22Rv1 (cell line): ENCODE measurements around the gene SPATA13.

Source experiments
- H3K27ac ChIP-seq: fragments of 450-650 bp; 2 replicates; pipeline ENCODE4 v1.5.1; 2017
- ZFX ChIP-seq: fragments of 450-650 bp; IDR thresholded peaks from 2 replicates; pipeline ENCODE4 v1.6.1; 2017; ENCODE audit warnings: antibody characterized with exemption, borderline replicate concordance
- TF ChIP-seq, protein P1 (sequence below): fragments of 450-650 bp; IDR thresholded peaks from 2 replicates; pipeline ENCODE4 v1.5.1; 2017; ENCODE audit warnings: mild to moderate bottlenecking

SPATA13 gene

DNA sequence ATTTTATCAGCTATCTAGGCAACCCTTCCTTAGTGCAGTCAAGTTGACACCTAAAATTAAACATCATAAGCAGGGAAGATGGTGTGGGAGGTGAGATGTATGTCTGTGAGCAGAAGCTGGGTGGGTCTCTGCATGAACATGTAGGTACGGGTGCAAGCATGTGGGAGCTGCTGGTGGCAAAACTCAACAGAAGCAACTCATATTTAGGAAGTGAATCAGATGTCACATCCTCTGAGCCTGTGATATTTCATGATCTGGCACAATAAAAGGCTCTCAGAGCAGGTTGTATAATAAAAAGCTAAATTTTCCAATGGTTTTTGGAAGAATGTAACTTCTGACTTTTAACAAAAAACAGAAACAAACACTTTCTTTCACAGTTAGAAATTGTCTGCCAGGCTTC, 193.2 kb downstream of the SPATA13 start:
- TF ChIP-seq, protein P1, sequence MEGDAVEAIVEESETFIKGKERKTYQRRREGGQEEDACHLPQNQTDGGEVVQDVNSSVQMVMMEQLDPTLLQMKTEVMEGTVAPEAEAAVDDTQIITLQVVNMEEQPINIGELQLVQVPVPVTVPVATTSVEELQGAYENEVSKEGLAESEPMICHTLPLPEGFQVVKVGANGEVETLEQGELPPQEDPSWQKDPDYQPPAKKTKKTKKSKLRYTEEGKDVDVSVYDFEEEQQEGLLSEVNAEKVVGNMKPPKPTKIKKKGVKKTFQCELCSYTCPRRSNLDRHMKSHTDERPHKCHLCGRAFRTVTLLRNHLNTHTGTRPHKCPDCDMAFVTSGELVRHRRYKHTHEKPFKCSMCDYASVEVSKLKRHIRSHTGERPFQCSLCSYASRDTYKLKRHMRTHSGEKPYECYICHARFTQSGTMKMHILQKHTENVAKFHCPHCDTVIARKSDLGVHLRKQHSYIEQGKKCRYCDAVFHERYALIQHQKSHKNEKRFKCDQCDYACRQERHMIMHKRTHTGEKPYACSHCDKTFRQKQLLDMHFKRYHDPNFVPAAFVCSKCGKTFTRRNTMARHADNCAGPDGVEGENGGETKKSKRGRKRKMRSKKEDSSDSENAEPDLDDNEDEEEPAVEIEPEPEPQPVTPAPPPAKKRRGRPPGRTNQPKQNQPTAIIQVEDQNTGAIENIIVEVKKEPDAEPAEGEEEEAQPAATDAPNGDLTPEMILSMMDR, result no peak

DNA sequence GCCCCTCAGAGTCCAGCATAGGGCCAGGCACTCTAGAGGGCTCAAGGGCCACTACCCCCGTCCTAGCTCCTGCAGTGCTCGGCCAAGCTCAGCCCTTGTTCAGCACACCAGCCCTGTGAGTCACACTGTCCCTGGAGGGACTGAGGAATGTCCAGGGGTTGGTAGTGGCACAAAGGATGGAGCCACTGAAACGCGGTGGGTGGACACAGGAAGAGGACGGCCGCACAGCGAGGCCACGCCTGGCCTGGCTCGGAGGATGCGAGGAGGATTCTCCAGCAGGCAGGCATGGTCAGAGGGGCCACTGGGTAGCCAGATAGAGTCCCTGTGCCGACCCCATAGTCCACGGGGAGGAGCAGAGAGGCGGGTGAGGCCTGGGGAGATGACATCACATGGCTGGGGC, 194.6 kb downstream of the SPATA13 start:
- TF ChIP-seq ZFX, result no peak
- TF ChIP-seq, protein P1, result no peak

More for the DNA sequence above, 193.2 kb downstream of the SPATA13 start:
- H3K27ac ChIP-seq, result no peak overlapping the region

DNA sequence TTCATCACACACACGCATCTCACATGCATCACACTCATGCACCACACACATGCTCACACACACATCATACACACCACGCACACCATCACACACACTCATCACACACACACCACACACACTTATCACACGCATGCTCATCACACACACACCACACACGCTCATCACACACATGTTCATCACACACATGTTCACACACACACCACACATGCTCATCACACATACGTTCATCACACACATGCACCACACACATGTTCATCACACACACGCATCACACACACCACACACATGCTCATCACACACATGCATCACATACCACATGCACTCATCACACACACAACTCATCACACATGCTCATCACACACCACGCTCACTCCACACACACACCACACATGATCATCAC, 195.8 kb downstream of the SPATA13 start:
- TF ChIP-seq, protein P1, result no peak
- TF ChIP-seq ZFX, result no peak

More for the DNA sequence above, 194.6 kb downstream of the SPATA13 start:
- H3K27ac ChIP-seq, result no peak overlapping the region

More for the DNA sequence above, 195.8 kb downstream of the SPATA13 start:
- no peak overlapping the region for H3K27ac ChIP-seq
